HG03442 (cell line): Measurements from ENCODE around the gene TMEM164.
A peak's percentile ranks its signal among the peaks of the same experiment; 100 is the strongest.

Experiments used
- ATAC-seq: cut with Tn5 transposase; IDR thresholded peaks from one replicate; pipeline ENCODE4 v1.9.1; 2021; ENCODE audit warnings: mild to moderate bottlenecking, moderate library complexity; ENCODE audit not compliant: unreplicated experiment

TMEM164 gene

GRCh38 chrX:110062919-110063318 lies 60.0 kb downstream of the TMEM164 start:
- ATAC-seq: no peak

DNA sequence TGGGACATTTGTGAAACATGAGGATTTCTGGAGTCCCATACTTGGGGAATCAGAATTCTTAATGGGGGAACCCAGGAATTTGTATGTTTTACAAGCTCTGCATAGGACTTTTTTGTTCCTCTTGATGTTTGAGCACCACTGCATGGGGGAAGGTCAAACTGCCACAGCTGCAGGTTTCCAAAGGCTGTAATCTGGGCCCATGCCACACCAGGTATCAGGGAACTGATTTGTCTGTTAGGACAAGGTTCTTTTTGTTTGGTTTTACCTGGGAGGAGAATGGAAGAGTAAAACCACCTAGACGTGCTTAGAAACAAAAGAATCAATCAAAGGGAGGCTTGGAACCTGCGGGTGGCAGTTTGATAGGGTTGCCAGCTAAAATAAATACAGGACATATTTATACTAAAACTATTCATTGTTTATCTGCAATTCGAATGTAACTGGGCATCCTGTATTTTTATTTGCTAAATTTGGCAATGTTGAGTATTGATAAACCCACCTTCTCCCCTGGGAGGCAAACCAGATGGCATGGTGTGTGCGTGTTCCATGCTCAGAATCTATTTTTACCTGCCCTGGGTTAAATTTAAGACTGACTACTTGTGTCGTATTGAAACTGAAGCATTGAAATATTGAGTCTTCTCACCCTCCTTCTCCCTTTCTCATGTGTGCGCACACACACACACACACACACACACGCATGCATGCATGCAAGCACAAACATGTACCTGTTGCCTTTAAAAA lies 63.7 kb downstream of the TMEM164 start:
- no peak for ATAC-seq

DNA sequence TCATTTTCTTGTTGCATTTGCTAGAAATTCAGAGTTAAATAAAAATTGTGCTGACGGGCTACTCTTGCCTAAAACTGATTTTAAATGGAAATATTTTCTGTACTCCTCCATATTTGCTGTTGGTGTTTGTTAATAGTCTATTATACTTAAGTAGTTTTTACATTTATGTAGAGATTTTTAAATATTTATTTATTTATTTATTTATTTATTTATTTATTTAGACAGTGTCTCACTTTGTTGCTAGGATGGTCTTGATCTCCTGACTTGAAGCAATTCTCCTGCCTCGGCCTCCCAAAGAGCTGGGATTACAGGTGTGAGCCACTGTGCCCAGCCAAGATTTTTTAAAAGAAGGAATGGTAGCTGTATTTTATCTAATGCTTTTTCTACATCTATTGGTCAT lies 68.1 kb downstream of the TMEM164 start:
- ATAC-seq: no peak

- ATAC-seq: no peak
Measured at GRCh38 chrX:110081320-110081719, 78.4 kb downstream of the TMEM164 start.

- no peak for ATAC-seq
Measured at GRCh38 chrX:110081740-110082139, 78.8 kb downstream of the TMEM164 start.

- ATAC-seq: no peak
Measured at GRCh38 chrX:110082161-110082560, 79.2 kb downstream of the TMEM164 start.

DNA sequence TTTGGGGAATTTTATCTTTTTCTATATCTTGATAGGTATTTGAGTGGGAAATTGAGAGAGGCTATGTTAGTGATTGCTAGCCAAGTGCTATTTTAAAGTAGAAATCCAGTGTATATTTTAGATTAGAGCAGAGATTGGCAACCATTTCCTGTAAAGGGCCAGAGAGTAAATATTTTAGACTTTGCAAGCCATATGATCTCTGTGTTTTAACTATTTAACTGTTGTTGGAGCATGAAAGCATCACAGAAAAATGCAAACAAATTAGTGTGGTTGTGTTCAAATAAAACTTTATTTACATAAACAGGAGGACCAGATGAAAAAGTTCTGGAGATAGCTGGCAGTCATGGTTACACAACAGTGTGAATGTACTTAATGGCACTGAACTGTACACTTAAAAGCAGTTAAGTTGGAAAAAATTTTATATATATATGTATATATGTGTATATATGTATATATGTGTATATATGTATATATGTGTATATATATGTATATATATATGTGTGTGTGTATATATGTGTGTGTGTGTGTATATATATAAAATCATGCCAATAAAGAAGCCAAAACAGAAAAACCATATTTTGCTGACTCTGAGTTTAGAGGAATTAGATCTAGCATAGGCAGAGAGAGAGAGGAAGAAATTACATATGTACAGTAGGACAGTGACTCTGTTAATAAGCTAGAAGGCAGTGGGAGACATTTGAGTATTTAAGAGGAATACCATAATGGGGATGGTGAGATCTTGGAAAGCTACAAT lies 83.4 kb downstream of the TMEM164 start:
- ATAC-seq: peak; percentile 11

- peak; percentile 55 for ATAC-seq
Measured at GRCh38 chrX:110086916-110087484, 84.1 kb downstream of the TMEM164 start.

GRCh38 chrX:110087485-110088356 lies 84.8 kb downstream of the TMEM164 start:
- ATAC-seq: peak; percentile 28

GRCh38 chrX:110089656-110090403 lies 86.9 kb downstream of the TMEM164 start:
- ATAC-seq: no peak

GRCh38 chrX:110097920-110098319 lies 95.0 kb downstream of the TMEM164 start:
- no peak for ATAC-seq

DNA sequence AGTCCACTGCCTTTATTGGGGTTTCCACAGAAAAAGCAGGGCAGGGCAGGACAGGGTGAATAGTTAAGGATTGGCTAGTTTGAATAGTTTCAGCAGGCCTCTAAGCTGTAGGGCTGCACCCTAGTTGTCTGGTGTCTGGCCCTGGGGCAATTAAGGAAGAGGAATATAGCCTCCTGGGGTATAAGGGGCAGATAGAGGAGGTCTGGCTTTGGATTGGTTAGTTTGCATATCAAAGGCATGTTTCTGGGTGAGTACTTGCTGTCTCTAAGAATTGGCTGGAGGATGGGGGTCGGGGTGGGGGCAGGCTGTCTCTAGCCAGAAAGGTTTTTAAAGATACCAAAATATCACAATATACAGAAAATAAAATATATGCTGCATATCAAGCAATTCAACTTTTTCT lies 100.4 kb downstream of the TMEM164 start:
- no peak for ATAC-seq

DNA sequence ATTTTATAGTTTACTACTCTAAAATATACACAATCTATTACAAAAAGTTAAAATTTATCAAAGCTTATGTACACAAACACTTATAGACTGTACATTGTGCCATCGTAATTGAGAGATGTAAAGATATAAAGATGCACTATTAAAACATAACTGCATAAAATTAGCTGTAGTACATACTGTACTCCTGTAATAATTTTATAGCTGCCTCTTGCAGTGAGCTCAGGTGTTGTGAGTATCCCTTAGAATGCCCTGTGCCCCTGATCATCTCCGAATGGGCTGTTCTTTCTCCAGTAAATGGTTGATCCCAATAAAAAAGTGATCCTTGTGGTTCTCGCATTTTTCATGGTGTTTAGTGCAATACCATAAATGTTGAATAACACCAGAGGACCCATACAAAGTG lies 101.2 kb downstream of the TMEM164 start:
- no peak for ATAC-seq

DNA sequence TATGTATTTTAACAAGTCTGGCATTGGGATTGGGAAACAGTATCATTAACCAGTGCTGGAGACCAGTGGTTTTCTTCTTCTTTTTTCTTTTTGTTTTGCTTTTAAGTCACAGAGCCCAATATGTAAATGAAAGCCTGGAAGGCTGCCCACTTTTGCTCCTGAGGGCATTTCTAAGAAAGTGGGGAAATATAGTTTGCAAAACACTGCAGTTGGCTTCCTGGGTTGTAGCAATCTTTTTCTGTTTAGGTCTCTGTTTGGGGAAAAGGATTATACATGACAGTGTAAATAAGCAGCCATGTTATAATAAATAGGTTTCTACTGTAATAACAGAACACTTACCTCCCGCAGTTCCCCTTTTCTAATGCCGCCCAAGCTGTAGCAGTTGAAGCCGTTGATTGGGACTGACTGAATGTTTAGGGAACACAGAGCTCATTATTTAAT lies 105.5 kb downstream of the TMEM164 start:
- peak; percentile 65 for ATAC-seq

DNA sequence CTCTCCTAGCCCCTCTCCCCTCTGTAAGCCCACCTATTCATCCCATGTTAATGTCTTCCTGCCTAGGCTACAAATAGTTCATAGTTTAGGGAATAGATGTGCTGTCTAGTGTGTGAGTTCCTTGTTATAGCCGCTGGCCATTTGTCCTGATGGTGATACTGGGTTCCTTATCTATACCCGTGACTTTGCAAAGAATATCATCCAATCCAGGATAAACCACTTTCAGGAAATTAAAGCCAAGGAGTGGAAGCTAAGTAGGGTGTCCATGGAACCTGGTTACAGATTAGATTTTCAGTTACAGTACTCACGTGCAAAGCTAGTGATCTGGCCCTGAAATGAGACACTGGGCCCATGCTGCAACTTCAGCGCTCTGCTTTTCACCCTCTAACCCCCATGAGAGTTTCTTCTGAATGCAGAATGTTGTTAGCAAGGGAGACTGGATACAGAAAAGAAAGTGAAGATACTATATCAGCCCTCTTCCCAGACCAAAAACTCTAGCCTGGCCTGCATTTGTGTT lies 111.4 kb downstream of the TMEM164 start:
- no peak for ATAC-seq

DNA sequence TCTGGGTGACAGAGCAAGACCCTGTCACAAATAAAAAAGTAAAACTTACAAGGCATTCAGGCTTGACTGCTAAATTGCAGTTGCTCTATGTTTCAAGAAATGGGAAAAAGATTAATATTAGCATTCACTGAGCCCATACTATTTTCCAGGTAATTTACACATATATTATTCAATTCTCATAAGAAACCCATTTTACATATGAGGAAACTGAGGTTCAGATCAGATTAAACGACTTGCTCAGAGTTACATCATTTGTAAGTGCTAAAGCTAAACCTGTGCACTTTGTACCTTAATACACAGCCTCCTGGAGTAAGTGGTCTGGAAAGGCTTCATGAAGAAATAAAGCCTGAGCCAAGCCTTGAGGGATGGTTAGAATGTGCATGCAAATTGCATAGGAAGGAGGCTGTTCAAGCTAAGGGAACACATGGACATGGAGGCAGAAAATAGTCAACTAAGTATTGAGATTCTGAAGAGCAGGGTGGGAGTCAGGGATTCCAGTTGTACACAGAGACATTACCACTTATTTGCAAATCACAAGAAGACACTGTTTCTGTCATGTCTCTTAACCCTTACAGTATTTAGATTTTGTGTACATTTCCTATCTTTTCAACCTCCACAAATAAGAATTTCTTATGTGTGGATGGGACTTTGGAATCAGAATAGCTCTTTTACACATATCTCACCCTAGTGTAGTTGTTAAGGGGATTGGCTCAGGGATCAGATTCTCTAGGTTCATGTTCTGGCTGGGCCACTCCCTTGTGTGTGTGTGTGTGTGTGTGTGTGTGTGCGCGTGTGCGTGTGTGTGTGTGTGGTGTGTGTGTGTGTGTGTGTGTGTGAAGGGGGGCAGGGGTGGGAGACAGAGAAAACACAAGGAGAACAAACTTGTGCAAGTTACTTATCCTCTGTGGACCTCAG lies 113.4 kb downstream of the TMEM164 start:
- no peak for ATAC-seq

DNA sequence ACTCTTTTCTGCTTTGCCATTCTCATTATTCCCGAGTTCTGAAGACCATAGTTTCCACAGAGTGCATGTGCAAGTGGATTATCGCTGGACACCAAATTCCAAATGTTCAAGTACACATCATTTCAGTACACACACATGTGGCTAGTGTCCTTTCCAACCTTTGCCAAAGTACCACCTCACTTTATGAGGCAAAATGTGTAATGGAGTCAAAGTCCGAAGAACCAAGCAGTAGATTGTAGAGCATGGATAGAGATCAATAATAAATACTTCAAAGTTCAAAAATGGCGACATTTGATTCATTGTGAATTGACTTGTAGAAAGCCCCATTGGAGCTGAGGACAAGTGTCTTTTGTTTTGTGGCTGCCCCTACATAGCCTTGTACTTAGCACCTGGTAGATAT lies 115.6 kb downstream of the TMEM164 start:
- ATAC-seq: no peak

- no peak for ATAC-seq
Measured at GRCh38 chrX:110119480-110119879, 116.6 kb downstream of the TMEM164 start.

DNA sequence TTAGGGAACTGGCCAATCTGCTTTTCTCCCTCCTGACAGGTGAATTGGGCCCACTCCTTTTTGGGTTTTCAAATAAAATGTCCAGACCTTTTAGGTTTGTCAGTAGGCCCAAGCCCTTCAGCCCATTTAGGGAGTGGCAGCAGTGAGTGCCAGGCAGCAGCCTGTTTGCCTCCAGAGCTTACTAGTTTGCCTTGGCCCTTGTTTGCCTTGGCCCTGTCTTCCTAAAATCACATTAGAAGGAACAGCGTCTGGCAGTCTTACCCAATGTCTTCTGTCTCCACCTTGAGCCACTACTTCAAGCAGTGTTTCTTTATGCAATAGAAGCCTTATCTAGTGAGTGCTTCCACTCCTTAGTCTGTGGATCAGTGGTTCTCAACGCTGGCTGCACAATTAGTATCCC lies 117.1 kb downstream of the TMEM164 start:
- ATAC-seq: no peak
